NCI-H460 (cell line): ENCODE measurements around the gene ARFGAP1. TPM values are rescaled to one million over a fixed set of nuclear protein-coding genes. Genes with fewer than 3 reads are reported as not detected.
A peak's percentile ranks its signal among the peaks of the same experiment; 100 is the strongest.

Source experiments
- DNase-seq: peaks from one replicate; pipeline ENCODE4 v3.0.0-alpha.2; 2016; ENCODE audit warnings: low read depth; ENCODE audit errors: extremely low read depth
- total RNA-seq: library from RNA; depleted of rRNA; stranded (reverse); fragments of >200 nt; shearing (Covaris generic); gene quantifications from 2 replicates; pipeline ENCODE4 v1.2.3, GENCODE V29; 2014

Gene ARFGAP1
- total RNA-seq, 1 experiment from 2014 or later: 37.4 TPM

GRCh38 chr20:63289311-63290135 is 16.9 kb downstream of the ARFGAP1 start:
- no peak for DNase-seq

DNA sequence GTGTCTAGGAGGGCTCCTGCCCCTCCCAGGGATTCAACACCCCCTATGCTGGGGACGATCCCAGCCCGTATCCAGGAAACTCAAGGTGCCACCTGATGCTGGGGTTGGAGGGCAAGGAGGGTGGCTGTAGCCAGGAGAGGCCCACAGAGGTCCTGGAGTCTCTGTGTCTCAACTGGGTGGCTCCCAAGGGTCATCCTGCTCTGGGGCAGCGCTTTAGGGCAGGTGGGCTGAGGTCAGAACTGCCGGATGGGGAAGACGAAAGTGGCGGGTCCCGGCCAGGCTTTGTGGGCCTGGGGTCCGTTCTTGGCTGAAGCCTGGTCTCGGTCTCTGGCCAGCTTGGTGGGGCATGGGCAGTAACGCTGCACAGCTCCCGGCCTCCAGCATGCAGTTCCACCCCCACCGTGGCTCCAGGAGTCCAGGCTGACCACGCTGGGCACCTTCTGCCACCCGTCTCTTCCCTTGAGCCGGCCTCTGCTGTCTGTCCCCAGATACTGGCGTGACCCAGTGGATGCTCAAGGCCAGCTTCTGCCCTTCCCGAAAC is 17.6 kb downstream of the ARFGAP1 start:
- no peak for DNase-seq

DNA sequence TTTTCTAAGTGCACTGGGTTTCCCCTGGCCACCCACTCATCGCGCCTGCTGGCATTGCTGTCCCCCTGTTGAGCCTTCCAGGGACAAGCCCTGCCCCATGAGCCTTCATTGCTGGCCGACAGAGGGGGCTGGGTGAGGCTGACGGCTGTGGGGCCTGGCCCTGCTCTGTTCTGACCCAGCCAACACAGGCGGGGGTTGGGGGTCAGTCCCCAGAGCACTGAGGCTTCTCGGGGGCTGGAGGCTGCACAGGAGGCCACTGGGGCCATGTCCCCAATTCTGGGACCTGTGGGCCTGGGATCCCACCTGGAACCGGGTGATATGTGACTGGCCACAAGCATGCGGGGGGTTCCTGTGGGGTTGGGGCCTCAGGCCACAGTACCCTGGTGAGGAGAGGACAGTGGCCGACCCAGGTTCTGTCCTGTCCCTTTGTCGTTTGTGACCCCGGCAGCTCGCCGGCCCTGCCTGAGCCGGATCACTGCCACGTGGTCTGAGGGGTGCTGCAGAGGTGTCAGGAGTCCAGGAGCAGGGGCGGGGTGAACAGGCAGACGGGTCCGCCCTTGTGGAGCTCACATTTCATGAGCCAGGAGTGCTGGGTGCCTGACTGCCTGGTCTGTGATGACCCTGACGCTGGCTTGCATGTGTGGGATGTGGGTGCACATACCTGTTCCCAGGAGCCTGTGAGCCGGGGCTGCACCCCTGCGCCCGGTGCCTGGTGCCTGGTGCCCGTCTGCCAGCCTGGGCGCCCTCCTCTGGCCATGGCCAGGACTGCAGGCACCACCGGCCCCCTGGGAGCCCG is 18.3 kb downstream of the ARFGAP1 start:
- DNase-seq: peak; percentile 26

- DNase-seq: no peak
Observed at GRCh38 chr20:63291811-63292210, 19.2 kb downstream of the ARFGAP1 start.

GRCh38 chr20:63292292-63292701 is 19.7 kb downstream of the ARFGAP1 start:
- DNase-seq: no peak

- DNase-seq: no peak
Observed at GRCh38 chr20:63292904-63293303, 20.3 kb downstream of the ARFGAP1 start, which contains the start of gene COL20A1. Gene COL20A1 (plus strand): TSS chr20:63293186. CDS start chr20:63295108, 1,922 bp downstream.

DNA sequence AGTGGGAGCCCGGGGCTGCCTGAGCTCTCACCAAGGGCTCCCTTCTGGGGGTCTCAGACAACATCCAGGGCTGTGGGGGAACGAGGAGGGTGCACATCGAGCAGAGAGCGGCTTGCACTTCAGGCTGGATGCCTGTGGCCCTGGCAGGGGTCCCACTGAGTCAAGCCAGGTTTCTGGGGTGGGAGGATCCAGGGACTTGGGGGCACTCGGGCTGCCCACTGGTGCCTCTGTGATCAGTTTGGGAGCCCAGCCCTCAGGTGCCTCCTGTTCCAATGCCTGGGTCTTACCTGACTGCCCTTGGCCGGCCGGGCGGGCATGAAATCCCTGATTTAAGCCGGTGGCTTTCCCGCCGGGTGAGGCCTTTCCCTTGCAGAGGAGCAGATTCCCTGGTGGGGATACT is 20.8 kb downstream of the ARFGAP1 start:
- DNase-seq: no peak

- DNase-seq: no peak
Observed at GRCh38 chr20:63293871-63294535, 21.4 kb downstream of the ARFGAP1 start.

GRCh38 chr20:63294536-63294900 is 21.9 kb downstream of the ARFGAP1 start:
- no peak for DNase-seq

DNA sequence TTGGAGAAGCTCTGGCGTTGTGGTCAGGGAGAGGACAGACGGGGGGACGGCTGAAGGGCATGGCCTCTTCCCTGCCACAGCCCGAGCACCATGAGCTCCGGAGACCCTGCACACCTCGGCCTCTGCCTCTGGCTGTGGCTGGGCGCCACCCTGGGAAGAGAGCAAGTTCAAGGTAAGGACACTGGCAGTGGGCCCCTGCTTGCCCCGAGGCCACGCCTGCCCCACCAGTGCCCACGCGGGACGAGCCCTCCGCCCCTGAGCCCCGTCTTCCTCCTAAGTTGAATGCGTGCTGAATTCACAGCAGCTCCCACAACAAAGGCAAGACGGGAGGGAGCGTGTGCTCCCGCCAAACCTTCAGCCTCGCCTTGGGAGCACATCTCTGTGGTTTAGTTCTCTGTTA is 22.4 kb downstream of the ARFGAP1 start:
- DNase-seq: no peak

- DNase-seq: no peak
Observed at GRCh38 chr20:63295422-63295821, 22.8 kb downstream of the ARFGAP1 start.

DNA sequence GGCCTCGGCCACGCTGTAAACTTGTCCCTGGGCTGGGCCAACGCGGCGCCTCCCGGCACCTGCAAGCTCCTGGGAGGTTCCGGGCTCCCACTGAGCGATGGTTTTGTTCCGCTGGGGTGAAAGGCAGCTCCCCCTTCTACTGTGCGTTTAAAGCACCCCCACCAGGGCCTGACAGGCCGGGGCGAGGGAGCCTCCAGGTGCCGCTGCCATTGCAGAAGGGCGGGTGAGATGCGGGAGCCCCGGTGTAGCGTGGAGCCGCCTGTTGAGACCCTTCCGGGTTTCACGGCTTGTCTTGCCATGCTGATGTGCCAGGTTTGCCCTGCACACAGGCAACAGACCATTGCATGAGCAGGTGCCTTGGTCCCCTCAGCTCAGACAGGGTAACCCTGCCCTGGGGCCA is 23.2 kb downstream of the ARFGAP1 start:
- no peak for DNase-seq

DNA sequence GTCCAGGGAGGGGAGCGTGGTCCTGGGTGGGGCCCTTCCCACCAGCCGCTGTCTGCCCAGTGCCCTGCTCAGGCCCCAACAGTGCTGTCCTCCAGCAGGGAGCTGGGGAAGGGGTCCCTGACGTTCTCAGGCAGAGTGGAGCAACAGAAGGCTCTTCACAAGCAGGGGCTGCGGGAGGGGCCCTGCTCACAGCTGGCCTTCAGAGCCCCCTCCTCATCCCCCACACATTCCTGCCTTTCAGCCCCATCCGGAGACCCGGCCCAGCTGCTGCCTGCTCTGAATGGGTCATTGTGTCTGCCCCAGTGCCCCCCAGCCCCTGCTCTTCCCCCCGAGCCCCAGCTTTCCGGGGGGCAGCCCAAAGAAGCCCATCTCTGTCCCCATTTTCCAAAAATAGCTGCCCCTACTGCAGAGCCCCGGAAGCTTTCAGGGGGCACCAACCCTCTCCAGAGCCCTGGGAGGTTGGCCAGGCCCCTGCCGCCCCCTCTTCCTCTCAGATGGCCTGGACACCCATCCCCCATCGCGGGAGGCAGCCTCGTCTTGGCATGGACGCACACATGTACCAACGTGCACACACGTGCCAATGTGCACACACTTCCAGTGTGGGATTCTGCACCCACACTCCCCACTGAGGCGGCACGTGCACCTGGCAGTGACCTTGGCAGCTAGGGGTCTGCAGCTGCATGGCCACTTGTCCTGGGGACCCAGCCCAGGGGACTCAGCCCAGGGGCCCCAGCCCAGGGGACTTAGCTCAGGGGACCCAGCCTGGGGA is 24.1 kb downstream of the ARFGAP1 start:
- no peak for DNase-seq

DNA sequence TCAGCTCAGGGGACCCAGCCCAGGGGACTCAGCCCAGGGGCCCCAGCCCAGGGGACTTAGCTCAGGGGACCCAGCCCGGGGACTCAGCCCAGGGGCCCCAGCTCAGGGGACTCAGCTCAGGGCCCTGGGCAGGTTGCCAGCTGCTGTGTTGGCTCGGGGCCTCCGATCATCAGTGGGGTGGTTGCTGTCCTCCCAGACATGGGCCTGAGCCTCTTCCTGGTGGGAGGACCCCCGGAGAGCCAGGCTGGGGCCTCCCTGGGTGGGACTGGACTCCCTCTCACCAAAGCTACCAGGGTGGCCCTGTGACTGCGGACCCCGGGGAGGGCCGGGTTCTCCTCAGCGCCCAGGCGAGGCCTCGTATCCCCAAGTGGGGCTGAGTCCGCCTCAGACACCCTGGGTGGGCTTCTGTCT is 24.8 kb downstream of the ARFGAP1 start:
- no peak for DNase-seq

DNA sequence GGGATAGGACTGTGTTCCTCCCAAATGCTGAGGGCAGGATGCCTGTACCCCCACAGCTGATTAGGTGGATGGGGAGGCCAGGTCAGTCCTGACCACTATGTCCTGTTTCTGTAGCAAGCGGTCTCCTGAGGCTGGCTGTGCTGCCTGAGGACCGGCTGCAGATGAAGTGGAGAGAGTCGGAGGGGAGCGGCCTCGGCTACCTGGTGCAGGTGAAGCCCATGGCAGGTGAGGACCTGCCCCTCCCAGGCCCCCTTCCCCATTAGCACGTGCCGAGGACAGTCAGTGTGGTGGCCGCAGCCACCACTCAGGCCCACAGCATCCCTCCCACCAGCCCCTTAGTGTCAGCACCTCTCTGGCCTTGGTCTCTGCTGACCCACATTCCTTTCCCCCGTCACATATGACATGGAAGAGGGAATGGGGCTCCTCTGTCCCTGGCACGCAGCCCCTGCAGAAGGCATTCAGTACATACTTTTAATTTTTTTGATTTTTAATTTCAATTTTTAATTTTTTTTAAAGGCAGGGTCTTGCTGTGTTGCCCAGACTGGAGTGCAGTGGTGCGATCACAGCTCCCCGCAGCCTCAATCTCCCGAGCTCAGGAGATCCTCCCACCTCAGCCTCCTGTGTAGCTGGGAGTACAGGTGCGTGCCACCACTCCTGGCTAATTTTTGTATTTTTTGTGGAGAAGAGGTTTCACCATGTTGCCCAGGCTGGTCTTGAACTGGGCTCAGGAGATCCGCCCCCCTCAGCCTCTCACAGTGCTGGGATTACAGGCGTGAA is 25.4 kb downstream of the ARFGAP1 start:
- no peak for DNase-seq

DNA sequence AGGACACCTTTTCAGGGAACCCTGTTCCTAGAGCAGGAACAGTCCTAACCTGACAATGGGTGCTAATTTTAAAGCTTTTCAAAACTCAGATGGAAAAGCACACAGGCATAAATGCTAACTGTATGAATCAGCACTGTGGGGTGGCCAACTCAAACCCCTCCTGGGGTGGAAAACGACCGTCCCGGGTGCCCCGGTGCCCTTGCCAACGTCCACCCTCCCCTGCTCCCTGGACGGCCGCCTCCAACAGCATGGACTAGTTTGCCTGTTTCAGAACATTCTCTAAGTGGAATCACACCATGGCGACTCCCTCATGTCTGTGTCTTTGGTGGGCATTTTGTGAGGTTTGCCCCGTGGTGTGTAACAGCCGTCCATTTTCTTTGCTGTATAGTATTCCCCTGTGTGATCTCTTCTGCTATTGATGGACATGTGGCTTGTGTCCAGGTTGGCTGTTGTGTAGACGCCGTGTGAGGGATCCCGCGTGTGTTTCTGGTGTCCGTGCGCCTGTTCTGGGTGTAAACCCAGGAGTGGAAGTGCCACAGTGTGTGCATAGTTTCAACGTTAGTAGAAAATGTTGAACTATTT is 26.2 kb downstream of the ARFGAP1 start:
- DNase-seq: no peak

DNA sequence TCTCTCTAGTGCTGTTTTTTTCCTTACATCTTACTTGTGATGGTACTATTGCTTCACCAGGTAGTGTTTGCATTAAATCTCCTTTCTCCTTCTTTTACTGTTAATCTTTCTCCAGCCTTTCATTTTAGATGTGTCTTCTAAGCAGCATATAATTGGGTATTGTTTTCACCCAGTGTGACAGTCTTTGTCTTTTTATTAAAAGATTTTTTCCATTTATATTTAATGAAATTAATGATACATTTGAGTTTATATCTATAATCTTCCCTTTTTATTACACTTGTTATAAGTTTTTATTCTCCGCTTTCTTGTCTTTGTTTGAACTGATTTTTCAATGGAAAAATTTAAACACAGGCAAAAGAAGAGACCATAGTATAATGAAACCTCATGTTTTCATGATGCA is 29.1 kb downstream of the ARFGAP1 start:
- DNase-seq: no peak

GRCh38 chr20:63303095-63303666 is 30.6 kb downstream of the ARFGAP1 start:
- DNase-seq: no peak

DNA sequence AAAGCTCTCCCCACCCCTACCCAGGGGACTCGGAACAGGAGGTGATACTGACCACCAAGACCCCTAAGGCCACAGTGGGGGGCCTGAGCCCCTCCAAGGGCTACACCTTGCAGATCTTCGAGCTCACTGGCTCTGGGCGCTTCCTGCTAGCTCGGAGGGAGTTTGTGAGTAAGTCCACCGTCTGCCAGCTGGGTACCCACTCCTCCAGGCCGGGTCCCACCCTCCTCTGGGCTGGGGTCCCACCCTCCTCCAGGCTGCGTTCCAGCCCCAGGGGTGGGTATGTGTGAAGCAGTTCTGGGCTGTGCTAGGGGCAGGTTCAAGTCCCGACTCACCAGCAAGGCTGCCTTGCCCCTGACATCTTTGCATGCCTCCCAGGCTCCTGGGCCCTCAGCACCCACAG is 32.8 kb downstream of the ARFGAP1 start:
- no peak for DNase-seq
